Body of pancreas (tissue), 2 donors: ENCODE data around the gene OR7G2. TPM values are rescaled to one million over a fixed set of nuclear protein-coding genes. Genes with fewer than 3 reads are reported as not detected.

ENCODE experiments used
- small RNA-seq: library from RNA; depleted of rRNA; stranded (forward); fragments of <200 nt; gene quantifications from one replicate; pipeline ENCODE3, GENCODE V24; 2016
- total RNA-seq, 2 donors: library from RNA; depleted of rRNA; stranded (reverse); fragments of >200 nt; gene quantifications; one replicate each; pipeline ENCODE4 v1.1.0, GENCODE V29; 2016

The OR7G2 gene
- total RNA-seq, 2 donors from 2014 or later = not detected

Small RNAs within 50 kb of the gene (small RNA-seq; reads per million reads assigned to genes)
- gene OR1M4P = not detected

Other genes starting within 250 kb of the OR7G2 start
- under 1 TPM; 0.52 to 0.66 TPM for gene MUC16, start 97.1 kb downstream of the OR7G2 start, total RNA-seq
- not detected for gene OR1M1, start 20.4 kb downstream of the OR7G2 start, total RNA-seq
- not detected for gene OR7G1, start 8.3 kb upstream of the OR7G2 start, total RNA-seq
- not detected for gene OR7G3, start 19.5 kb upstream of the OR7G2 start, total RNA-seq
- 10 to 100 TPM; 21.0 to 30.3 TPM for gene ZNF317, start 32.9 kb upstream of the OR7G2 start, total RNA-seq
- not detected for gene OR7D2, start 71.5 kb upstream of the OR7G2 start, total RNA-seq
- not detected for gene OR7D4, start 112.1 kb upstream of the OR7G2 start, total RNA-seq
- not detected for gene OR7E24, start 143.5 kb upstream of the OR7G2 start, total RNA-seq
- 10 to 100 TPM in 1 of 2 donors, 1 to 10 TPM in 1; 3.4 to 13.5 TPM for gene ZNF699, start 202.4 kb upstream of the OR7G2 start, total RNA-seq
- 1 to 10 TPM; 6.5 to 6.6 TPM for gene ZNF559, start 216.7 kb upstream of the OR7G2 start, total RNA-seq